IMR-90 (cell line): ENCODE results near the gene PTPN3. TPM values are rescaled to one million over a fixed set of nuclear protein-coding genes. Genes with fewer than 3 reads are reported as not detected.

Experiments
- ATAC-seq: fragments of 200-7000 bp; cut with Tn5 transposase; 2 replicates; pipeline ENCODE4 v1.9.1; 2020; ENCODE audit warnings: low read depth, mild to moderate bottlenecking, moderate library complexity
- BruUV-seq: library from RNA; stranded (reverse); fragments of 400-500 nt; replicated peaks from 2 replicates; lab custom pipeline; 2021; lab: Mats Ljungman, UMichigan
- CTCF ChIA-PET: fragments of 300-600 bp; formaldehyde crosslinking; extraction: SDS; loops from one replicate; lab custom pipeline; 2021; ENCODE audit warnings: antibody characterized with exemption; lab: Yijun Ruan, JAX
- POLR2A ChIA-PET: fragments of 300-600 bp; sonication (Branson Sonifier 250); formaldehyde crosslinking; loops from one replicate; lab custom pipeline; 2022; ENCODE audit warnings: antibody characterized with exemption; ENCODE audit not compliant: unreplicated experiment; lab: Charles Lee
- DNase-seq: peaks from one replicate; pipeline ENCODE4 v3.0.0; 2013
- H2AFZ ChIP-seq: replicated peaks from 2 replicates; pipeline ENCODE3; 2013; ENCODE audit warnings: low read length, mild to moderate bottlenecking; ENCODE audit not compliant: poor library complexity
- H2AK5ac ChIP-seq: 2 replicates; pipeline ENCODE4 v1.6.1; 2013; ENCODE audit warnings: low read depth, low read length, inconsistent platforms
- H2AK9ac ChIP-seq: replicated peaks from 2 replicates; pipeline ENCODE3; 2013; ENCODE audit warnings: mild to moderate bottlenecking, low read depth, low read length, moderate library complexity; ENCODE audit not compliant: poor library complexity
- H2BK120ac ChIP-seq: 2 replicates; pipeline ENCODE4 v1.6.1; 2013; ENCODE audit warnings: low read depth, low read length, inconsistent platforms
- H2BK15ac ChIP-seq: 3 replicates; pipeline ENCODE4 v1.6.1; 2013; ENCODE audit warnings: low read depth, low read length, inconsistent platforms
- H2BK20ac ChIP-seq: 2 replicates; pipeline ENCODE4 v1.6.1; 2013; ENCODE audit warnings: low read depth, mild to moderate bottlenecking, inconsistent platforms, low read length, moderate library complexity
- H2BK5ac ChIP-seq: 2 replicates; pipeline ENCODE4 v1.6.1; 2013; ENCODE audit warnings: mild to moderate bottlenecking, low read depth, low read length, inconsistent platforms; ENCODE audit not compliant: poor library complexity, severe bottlenecking
- H3K14ac ChIP-seq: replicated peaks from 2 replicates; pipeline ENCODE4 v1.6.1; 2013; ENCODE audit warnings: low read depth, low read length, inconsistent platforms
- H3K18ac ChIP-seq: 2 replicates; pipeline ENCODE4 v1.6.1; 2013; ENCODE audit warnings: low read depth, low read length, control low read depth
- H3K23ac ChIP-seq: 2 replicates; pipeline ENCODE4 v1.6.1; 2013; ENCODE audit warnings: low read depth, low read length, inconsistent platforms
- H3K27ac ChIP-seq: 2 replicates; pipeline ENCODE4 v1.5.1; 2013; ENCODE audit warnings: mild to moderate bottlenecking, control low read depth, low read length; ENCODE audit not compliant: insufficient read depth
- H3K27me3 ChIP-seq: 2 replicates; pipeline ENCODE4 v1.6.1; 2013; ENCODE audit warnings: low read length; ENCODE audit not compliant: control insufficient read depth, insufficient read depth
- H3K36me3 ChIP-seq: 2 replicates; pipeline ENCODE4 v1.6.1; 2013; ENCODE audit warnings: low read length, mixed read lengths; ENCODE audit not compliant: control insufficient read depth, insufficient read depth
- H3K4ac ChIP-seq: 2 replicates; pipeline ENCODE4 v1.6.1; 2013; ENCODE audit warnings: low read depth, low read length, inconsistent platforms
- H3K4me1 ChIP-seq: 2 replicates; pipeline ENCODE4 v1.6.1; 2013; ENCODE audit warnings: low read length, mixed read lengths; ENCODE audit not compliant: control insufficient read depth, insufficient read depth
- H3K4me2 ChIP-seq: 2 replicates; pipeline ENCODE4 v1.6.1; 2013; ENCODE audit warnings: low read depth, mild to moderate bottlenecking, control low read depth, low read length, moderate library complexity
- H3K4me3 ChIP-seq: 2 replicates; pipeline ENCODE4 v1.5.1; 2013; ENCODE audit warnings: low read depth, mild to moderate bottlenecking, control low read depth, low read length, moderate library complexity; ENCODE audit not compliant: insufficient read depth
- H3K56ac ChIP-seq: 2 replicates; pipeline ENCODE4 v1.6.1; 2013; ENCODE audit warnings: low read length, inconsistent platforms; ENCODE audit not compliant: insufficient read depth; ENCODE audit errors: extremely low read depth
- H3K79me1 ChIP-seq, 2 experiments: 2 replicates each; pipeline ENCODE4 v1.6.1; 2013; ENCODE audit warnings: low read length in 2 of 2, inconsistent platforms in 1 of 2, low read depth in 1 of 2
- H3K9ac ChIP-seq: 2 replicates; pipeline ENCODE4 v1.6.1; 2013; ENCODE audit warnings: low read depth, low read length, control low read depth
- H3K9me1 ChIP-seq: 2 replicates; pipeline ENCODE4 v1.6.1; 2013; ENCODE audit warnings: low read length, inconsistent platforms; ENCODE audit not compliant: insufficient read depth
- H3K9me3 ChIP-seq: 2 replicates; pipeline ENCODE4 v1.6.1; 2013; ENCODE audit warnings: low read length; ENCODE audit not compliant: control insufficient read depth, insufficient read depth
- H4K20me1 ChIP-seq: 2 replicates; pipeline ENCODE4 v1.6.1; 2013; ENCODE audit warnings: low read length, inconsistent platforms; ENCODE audit not compliant: insufficient read depth
- H4K5ac ChIP-seq: 2 replicates; pipeline ENCODE4 v1.6.1; 2013; ENCODE audit warnings: mild to moderate bottlenecking, low read depth, low read length, control low read depth
- H4K8ac ChIP-seq, 2 experiments: 2 replicates each; pipeline ENCODE4 v1.6.1; 2013; ENCODE audit warnings: low read depth in 2 of 2, low read length in 2 of 2, control low read depth in 1 of 2, inconsistent platforms in 1 of 2
- H4K91ac ChIP-seq: 2 replicates; pipeline ENCODE4 v1.6.1; 2013; ENCODE audit warnings: low read depth, low read length, inconsistent platforms; ENCODE audit not compliant: insufficient read depth
- CTCF ChIP-seq: conservative IDR thresholded peaks from 2 replicates; pipeline ENCODE4 v1.5.1; 2012; ENCODE audit warnings: mild to moderate bottlenecking, low read depth, low read length, improper control_type of control experiment
- MAFK ChIP-seq: IDR thresholded peaks from 2 replicates; pipeline ENCODE4 v1.6.1; 2012; ENCODE audit warnings: low read depth, low read length, improper control_type of control experiment
- RAD21 ChIP-seq: IDR thresholded peaks from 2 replicates; pipeline ENCODE4 v1.6.1; 2012; ENCODE audit warnings: low read length, improper control_type of control experiment
- WGBS, 2 experiments: methylation state at CpG; one replicate each; pipeline versions ENCODE4 v1.1.5 to v1.1.7; 2013; ENCODE audit warnings: missing lambda C conversion rate in 2 of 2; ENCODE audit not compliant: insufficient read length in 1 of 2; ENCODE audit errors: extremely low coverage in 2 of 2; 5-methylcytosine and 5-hydroxymethylcytosine counted together
- dilution Hi-C: fragments of 300-500 bp; cut with HindIII; formaldehyde crosslinking; loops from one replicate; pipeline ENCODE4 v1.14.3; 2018; ENCODE audit warnings: low sequenced_read_pairs; ENCODE audit not compliant: unreplicated experiment
- in situ Hi-C: fragments of 300-500 bp; cut with MboI; formaldehyde crosslinking; loops from 3 replicates; pipeline ENCODE4 v1.14.3; 2019; ENCODE audit warnings: low sequenced_read_pairs, inconsistent platforms, mixed read lengths
- intact Hi-C: fragments of 100-400 bp; cut with micrococcal nuclease; formaldehyde crosslinking; loops from 2 replicates; pipeline ENCODE4 v1.10.0; 2022
- polyA plus RNA-seq, 3 experiments: library from polyadenylated mRNA; depleted of rRNA; stranded (reverse); fragments of >200 nt; gene quantifications; 2 replicates each; pipeline ENCODE4 v1.2.3, GENCODE V29; 2012; ENCODE audit warnings: low replicate concordance in 1 of 3
- total RNA-seq: library from RNA; depleted of rRNA; stranded (reverse); fragments of >200 nt; gene quantifications from 2 replicates; pipeline ENCODE4 v1.2.3, GENCODE V29; 2012

The PTPN3 gene
- total and polyA plus RNA-seq, 2 of the 4 experiments (the other 2 are of a cell fraction): 0.72 to 0.89 TPM

- Histone ChIP-seq H4K5ac (no peak overlapping the region), H3K23ac (no peak overlapping the region), H3K79me1 (no peaks in the 10 kb centered on the region), H3K18ac (no peak overlapping the region), H3K9ac (no peak overlapping the region), H3K4me2 (no peak overlapping the region), H2BK120ac (no peak overlapping the region), H3K9me3 (no peaks in the 10 kb centered on the region), H4K91ac (no peak overlapping the region), H3K27ac (no peak overlapping the region), H2BK5ac (no peak overlapping the region), H2AK9ac (no peak overlapping the region), H2BK15ac (no peak overlapping the region), H3K36me3 (no peaks in the 10 kb centered on the region), H4K8ac (no peak overlapping the region), H3K14ac (no peak overlapping the region), H3K4me3 (no peak overlapping the region), H3K4me1 (no peaks in the 10 kb centered on the region), H3K27me3 (no peaks in the 10 kb centered on the region), H2AK5ac (no peak overlapping the region), H3K56ac (no peak overlapping the region), H2BK20ac (no peak overlapping the region), H3K9me1 (no peaks in the 10 kb centered on the region), H3K4ac (no peak overlapping the region), H4K20me1 (no peaks in the 10 kb centered on the region), H2AFZ (no peak overlapping the region)
- BruUV-seq: no TSS peak
- no peak for TF ChIP-seq MAFK
- TF ChIP-seq RAD21: no peak
- no peak for TF ChIP-seq CTCF
- 65% methylated on average over 2 of the region's 7 CpGs; no CpG with 5 or more reads in 1 of the 2 experiments for WGBS, 2 experiments
- ATAC-seq: no peak
- ChIA-PET CTCF (no interaction called here), POLR2A (no interaction called here)
- intact Hi-C loops: no loop called here
- in situ Hi-C loops: no loop called here
- no peak for DNase-seq
- dilution Hi-C loops: no loop called here
Observed at GRCh38 chr9:109414125-109414785, 83.9 kb downstream of the PTPN3 start.
